Panc1 (cell line): ENCODE results near the gene RIF1. TPM values are rescaled to one million over a fixed set of nuclear protein-coding genes. Genes with fewer than 3 reads are reported as not detected.

Experiments used
- ATAC-seq: fragments of 200-7000 bp; cut with Tn5 transposase; 2 replicates; pipeline ENCODE4 v1.9.1; 2020; ENCODE audit warnings: mild to moderate bottlenecking, moderate library complexity
- BruUV-seq: library from RNA; stranded (reverse); fragments of 400-500 nt; replicated peaks from 2 replicates; lab custom pipeline; 2021; lab: Mats Ljungman, UMichigan
- CTCF ChIA-PET: fragments of 300-600 bp; sonication (Branson Sonifier 250); formaldehyde crosslinking; loops from one replicate; lab custom pipeline; 2022; ENCODE audit warnings: antibody characterized with exemption; lab: Charles Lee
- POLR2A ChIA-PET: fragments of 300-600 bp; sonication (Branson Sonifier 250); formaldehyde crosslinking; loops from one replicate; lab custom pipeline; 2022; ENCODE audit warnings: antibody characterized with exemption; lab: Charles Lee
- DNase-seq: peaks from one replicate; pipeline ENCODE4 v3.0.0-alpha.2; 2010; ENCODE audit warnings: low read depth, low spot score
- H3K27ac ChIP-seq: 2 replicates; pipeline ENCODE4 v1.5.1; 2011; ENCODE audit warnings: mild to moderate bottlenecking, low read length, inconsistent platforms
- H3K27me3 ChIP-seq: fragments of 200-500 bp; sonication (Bioruptor generic); 2 replicates; pipeline ENCODE4 v1.6.0; 2014; ENCODE audit warnings: low read length, inconsistent platforms; ENCODE audit not compliant: control insufficient read depth, insufficient read depth
- H3K36me3 ChIP-seq: fragments of 200-500 bp; sonication (Bioruptor generic); 2 replicates; pipeline ENCODE4 v1.5.1; 2014; ENCODE audit warnings: inconsistent platforms, mild to moderate bottlenecking, low read length, moderate library complexity; ENCODE audit not compliant: control insufficient read depth, insufficient read depth
- H3K4me1 ChIP-seq: 2 replicates; pipeline ENCODE4 v1.5.1; 2011; ENCODE audit warnings: inconsistent platforms, mild to moderate bottlenecking, low read length, moderate library complexity; ENCODE audit not compliant: control insufficient read depth, insufficient read depth
- H3K4me3 ChIP-seq, 2 experiments: 2 replicates each; pipeline ENCODE4 v1.5.1; 2011 to 2012; ENCODE audit warnings: low read depth in 2 of 2, low read length in 2 of 2, mild to moderate bottlenecking in 2 of 2, inconsistent platforms in 1 of 2, moderate library complexity in 1 of 2
- H3K9me3 ChIP-seq: fragments of 200-500 bp; sonication (Bioruptor generic); 2 replicates; pipeline ENCODE4 v1.5.1; 2014; ENCODE audit warnings: low read depth, mild to moderate bottlenecking, inconsistent platforms, low read length, moderate library complexity; ENCODE audit not compliant: control insufficient read depth, insufficient read depth
- CTCF ChIP-seq: fragments of 450-650 bp; IDR thresholded peaks from 2 replicates; pipeline ENCODE4 v1.5.1; 2017; ENCODE audit warnings: mild to moderate bottlenecking
- POLR2AphosphoS5 ChIP-seq: IDR thresholded peaks from 2 replicates; pipeline ENCODE4 v1.6.1; 2012; ENCODE audit warnings: mild to moderate bottlenecking, low read depth, low read length, moderate library complexity
- REST ChIP-seq, 2 experiments: IDR thresholded peaks; 2 replicates each; pipeline ENCODE4 v1.6.1; 2011 to 2012; ENCODE audit warnings: low read depth in 2 of 2, control low read depth in 1 of 2, low read length in 1 of 2, mild to moderate bottlenecking in 1 of 2, moderate library complexity in 1 of 2; ENCODE audit not compliant: insufficient read depth in 1 of 2
- SIN3A ChIP-seq: IDR thresholded peaks from 2 replicates; pipeline ENCODE4 v1.6.1; 2012; ENCODE audit warnings: low read depth, mild to moderate bottlenecking, low read length, moderate library complexity, borderline replicate concordance; ENCODE audit not compliant: insufficient read depth
- TCF7L2 ChIP-seq: IDR thresholded peaks from 2 replicates; pipeline ENCODE4 v1.6.1; 2011; ENCODE audit warnings: mild to moderate bottlenecking, low read depth, low read length, inconsistent platforms
- in situ Hi-C: cut with HindIII; loops from 2 replicates; pipeline ENCODE4 v1.10.0; 2016; ENCODE audit warnings: low sequenced_read_pairs, low pct_unique_long_range_greater_than_20kb
- intact Hi-C: fragments of 100-400 bp; cut with micrococcal nuclease; formaldehyde crosslinking; loops from one replicate; pipeline ENCODE4 v1.10.0; 2022; ENCODE audit not compliant: unreplicated experiment
- microRNA-seq: library from miRNA; unstranded; fragments of <30 nt; microRNA quantifications from one replicate; pipeline ENCODE4 v1.1.0, GENCODE V29; 2020; ENCODE audit not compliant: unreplicated experiment
- total RNA-seq: library from RNA; stranded (reverse); gene quantifications from one replicate; pipeline ENCODE4 v1.2.1, GENCODE V29; 2021; ENCODE audit not compliant: unreplicated experiment

Gene RIF1
- total RNA-seq, 1 experiment from 2014 or later: 57.7 TPM

- Histone ChIP-seq H3K9me3 (no peaks in the 10 kb centered on the region), H3K27me3 (no peaks in the 10 kb centered on the region), H3K27ac (no peak overlapping the region), H3K36me3 (no peaks in the 10 kb centered on the region), H3K4me1 (no peaks in the 10 kb centered on the region), H3K4me3 (no peak overlapping the region)
- no TSS peak for BruUV-seq
- CTCF ChIA-PET: no interaction called here
- intact Hi-C loops: no loop called here
- ATAC-seq (no peak), DNase-seq (no peak)
- in situ Hi-C loops: no loop called here
- TF ChIP-seq REST (IDR thresholded peaks at IDR 0.05; ENCODE audit: insufficient read depth in 1 of 2, low read depth in 2 of 2, low read length in 1 of 2) (no peak), SIN3A (no peak), CTCF (no peak), POLR2AphosphoS5 (no peak), TCF7L2 (no peak)
- POLR2A ChIA-PET: no interaction called here
These were observed 116.9 kb downstream of the RIF1 start for GRCh38 chr2:151526572-151527090.

Small RNA genes within 50 kb of the gene (microRNA-seq; reads per million reads assigned to microRNA genes)
- not detected for gene MIR4773-1
- gene MIR4773-2: not detected

Other genes with a start within 250 kb of the RIF1 start
- 3.7 TPM for gene RBM43, start 148.0 kb upstream of the RIF1 start, total RNA-seq
- 24.5 TPM for gene NMI, start 120.2 kb upstream of the RIF1 start, total RNA-seq
- gene TNFAIP6, start 52.3 kb upstream of the RIF1 start, total RNA-seq: not detected